Stimulated activated CD8-positive, alpha-beta memory T cell treated with anti-CD3 and anti-CD28 coated beads, Interleukin-12 subunit alpha, Interleukin-12 subunit beta, amount 100 ng/mL, for 24 hours (primary cell): ENCODE measurements around the gene KBTBD3.

Source experiments
- DNase-seq: peaks from one replicate; pipeline ENCODE4 v3.0.0-alpha.2; 2020; ENCODE audit errors: extremely low read depth

Gene KBTBD3

GRCh38 chr11:106076919-106077608 lies at the start of gene KBTBD3:
Gene KBTBD3 (minus strand): TSS chr11:106077347. CDS start chr11:106059097, 18,250 bp downstream.
- DNase-seq, result peak; percentile 95

- no peak for DNase-seq
Observed at GRCh38 chr11:106121570-106122320, 44.6 kb upstream of the KBTBD3 start.

GRCh38 chr11:106105986-106106385 lies 28.8 kb upstream of the KBTBD3 start:
- no peak for DNase-seq

- no peak for DNase-seq
Observed at GRCh38 chr11:106101819-106102218, 24.7 kb upstream of the KBTBD3 start.

GRCh38 chr11:106101370-106101769 lies 24.2 kb upstream of the KBTBD3 start:
- no peak for DNase-seq

GRCh38 chr11:106098893-106099553 lies 21.9 kb upstream of the KBTBD3 start:
- DNase-seq, result no peak

GRCh38 chr11:106092446-106092845 lies 15.3 kb upstream of the KBTBD3 start:
- DNase-seq, result no peak

- no peak for DNase-seq
Observed at GRCh38 chr11:106091480-106092123, 14.5 kb upstream of the KBTBD3 start.

GRCh38 chr11:106088896-106089295 lies 11.7 kb upstream of the KBTBD3 start:
- no peak for DNase-seq

GRCh38 chr11:106087815-106088435 lies 10.8 kb upstream of the KBTBD3 start:
- no peak for DNase-seq

- DNase-seq, result no peak
Observed at GRCh38 chr11:106086850-106087249, 9.7 kb upstream of the KBTBD3 start.

- no peak for DNase-seq
Observed at GRCh38 chr11:106086135-106086534, 9.0 kb upstream of the KBTBD3 start.

GRCh38 chr11:106082096-106082495 lies 4.9 kb upstream of the KBTBD3 start:
- no peak for DNase-seq

GRCh38 chr11:106077609-106078455 lies 685 bp upstream of the KBTBD3 start, which contains the start of gene AASDHPPT:
Gene AASDHPPT (plus strand): TSS chr11:106077662. CDS start chr11:106077711, 49 bp downstream.
- no peak for DNase-seq

GRCh38 chr11:106076171-106076918 lies 802 bp downstream of the KBTBD3 start:
- DNase-seq, result no peak

- no peak for DNase-seq
Observed at GRCh38 chr11:106072804-106073203, 4.3 kb downstream of the KBTBD3 start.

- no peak for DNase-seq
Observed at GRCh38 chr11:106070606-106071005, 6.5 kb downstream of the KBTBD3 start.

- no peak for DNase-seq
Observed at GRCh38 chr11:106063009-106063408, 14.1 kb downstream of the KBTBD3 start.

GRCh38 chr11:106061954-106062949 lies 14.9 kb downstream of the KBTBD3 start:
- no peak for DNase-seq
